Fibroblast of mammary gland (primary cell): ENCODE measurements around the gene UBE3B.
"Not testable (repeated sequence)": the region's sequence is repeated elsewhere in the genome, so short reads cannot be mapped to it uniquely, and the experiment has no call there.

Source experiments
- DNase-seq: peaks from one replicate; pipeline ENCODE4 v3.0.0-alpha.2; 2010; ENCODE audit warnings: low read depth
- H3K4me3 ChIP-seq: 2 replicates; pipeline ENCODE4 v1.5.1; 2011; ENCODE audit warnings: low read depth, mild to moderate bottlenecking, low read length, moderate library complexity; ENCODE audit not compliant: control insufficient read depth
- CTCF ChIP-seq: conservative IDR thresholded peaks from 2 replicates; pipeline ENCODE4 v1.5.1; 2011; ENCODE audit warnings: low read depth, low read length, inconsistent platforms; ENCODE audit not compliant: control insufficient read depth, insufficient read depth

The UBE3B gene

GRCh38 chr12:109433618-109434017 lies 43.8 kb upstream of the UBE3B start:
- peak; percentile 31 for TF ChIP-seq CTCF
- DNase-seq, result peak; percentile 37
- H3K4me3 ChIP-seq, result no peak overlapping the region

- no peak for DNase-seq
- no peak for TF ChIP-seq CTCF
- H3K4me3 ChIP-seq, result no peak overlapping the region
Observed at GRCh38 chr12:109434582-109434981, 42.9 kb upstream of the UBE3B start.

GRCh38 chr12:109435428-109436187 lies 41.8 kb upstream of the UBE3B start:
- TF ChIP-seq CTCF, result no peak
- no peak for DNase-seq
- H3K4me3 ChIP-seq, result no peak overlapping the region

GRCh38 chr12:109436188-109436560 lies 41.3 kb upstream of the UBE3B start:
- no peak for DNase-seq

GRCh38 chr12:109439181-109439580 lies 38.3 kb upstream of the UBE3B start:
- no peak for DNase-seq
- TF ChIP-seq CTCF, result no peak
- no peak overlapping the region for H3K4me3 ChIP-seq

More at GRCh38 chr12:109436188-109436560, 41.3 kb upstream of the UBE3B start:
- H3K4me3 ChIP-seq, result no peak overlapping the region
- no peak for TF ChIP-seq CTCF

- DNase-seq, result not testable (repeated sequence)
Observed at GRCh38 chr12:109439951-109440350, 37.5 kb upstream of the UBE3B start.

GRCh38 chr12:109440851-109441490 lies 36.5 kb upstream of the UBE3B start:
- no peak overlapping the region for H3K4me3 ChIP-seq
- no peak for DNase-seq
- TF ChIP-seq CTCF, result no peak

More at GRCh38 chr12:109439951-109440350, 37.5 kb upstream of the UBE3B start:
- H3K4me3 ChIP-seq, result not testable (repeated sequence)
